Astrocyte of the spinal cord (primary cell): ENCODE results near the gene DDHD1.
"Not testable (repeated sequence)": the region's sequence is repeated elsewhere in the genome, so short reads cannot be mapped to it uniquely, and the experiment has no call there.

Experiments used
- DNase-seq: peaks from one replicate; pipeline ENCODE4 v3.0.0; 2011; ENCODE audit warnings: low read depth, low spot score
- H3K4me3 ChIP-seq: 2 replicates; pipeline ENCODE4 v1.5.1; 2011; ENCODE audit warnings: low read depth, mild to moderate bottlenecking, low read length, moderate library complexity
- CTCF ChIP-seq: IDR thresholded peaks from 2 replicates; pipeline ENCODE4 v1.5.1; 2012; ENCODE audit warnings: low read depth, mild to moderate bottlenecking, low read length, inconsistent platforms
- in situ Hi-C: cut with HindIII; loops from 2 replicates; pipeline ENCODE4 v1.10.0; 2017; ENCODE audit warnings: low sequenced_read_pairs

Gene DDHD1

GRCh38 chr14:53127151-53127550 lies 26.0 kb downstream of the DDHD1 start:
- in situ Hi-C loops: no loop called here
- no peak for TF ChIP-seq CTCF
- no peak overlapping the region for H3K4me3 ChIP-seq
- DNase-seq: no peak

- in situ Hi-C loops: no loop called here
- no peak overlapping the region for H3K4me3 ChIP-seq
- DNase-seq: no peak
These were observed 26.4 kb downstream of the DDHD1 start for GRCh38 chr14:53126731-53127130.

GRCh38 chr14:53124786-53125185 lies 28.3 kb downstream of the DDHD1 start:
- H3K4me3 ChIP-seq: no peak overlapping the region
- no peak for TF ChIP-seq CTCF
- no peak for DNase-seq
- in situ Hi-C loops: no loop called here

More at GRCh38 chr14:53126731-53127130, 26.4 kb downstream of the DDHD1 start:
- TF ChIP-seq CTCF: no peak

GRCh38 chr14:53121419-53121818 lies 31.7 kb downstream of the DDHD1 start:
- in situ Hi-C loops, DNase-seq, H3K4me3 ChIP-seq: not testable (repeated sequence)

- in situ Hi-C loops, DNase-seq, H3K4me3 ChIP-seq: not testable (repeated sequence)
These were observed 35.6 kb downstream of the DDHD1 start for GRCh38 chr14:53117479-53117878.

GRCh38 chr14:53113989-53114388 lies 39.1 kb downstream of the DDHD1 start:
- TF ChIP-seq CTCF: no peak
- no peak overlapping the region for H3K4me3 ChIP-seq
- no peak for DNase-seq
- in situ Hi-C loops: no loop called here

- no peak for DNase-seq
- no peak for TF ChIP-seq CTCF
- H3K4me3 ChIP-seq: no peak overlapping the region
- in situ Hi-C loops: no loop called here
These were observed 43.0 kb downstream of the DDHD1 start for GRCh38 chr14:53110096-53110495.
